Measurements from ENCODE around the gene EPGN. TPM values are rescaled to one million over a fixed set of nuclear protein-coding genes. Genes with fewer than 3 reads are reported as not detected.

EPGN gene
- total and polyA plus RNA-seq, 8 donors, result 0.73 to 1.8 (median 0.87) TPM; not detected in 5

GRCh38 chr4:74361671-74362070 lies 53.4 kb downstream of the EPGN start:
- Histone ChIP-seq H3K27me3 (peaks cover 0 to 23% (median 16%) of the 10 kb centered on the region in 3 donors), H3K9me3 (no peaks in the 10 kb centered on the region), H3K27ac (no peak overlapping the region), H3K4me3 (no peak overlapping the region), H3K4me1 (peaks cover 13 to 22% (median 17%) of the 10 kb centered on the region in 4 donors), H3K36me3 (no peaks in the 10 kb centered on the region)
- intact Hi-C loops (cut with DNase I; ENCODE audit: low total_unique reads), result no loop called here
- 67 to 80% (median 70%) methylated on average over 4 of the region's 4 CpGs for WGBS, 5 donors
- TF ChIP-seq POLR2A (IDR thresholded peaks at IDR 0.05), result no peak
- TF ChIP-seq CTCF (IDR thresholded peaks at IDR 0.05), result no peak
- no peak for DNase-seq

- Histone ChIP-seq H3K9me3 (no peaks in the 10 kb centered on the region), H3K4me1 (peaks cover 13 to 24% (median 17%) of the 10 kb centered on the region in 4 donors), H3K27ac (no peak overlapping the region), H3K27me3 (peaks cover 0 to 23% (median 16%) of the 10 kb centered on the region in 3 donors), H3K36me3 (no peaks in the 10 kb centered on the region), H3K4me3 (no peak overlapping the region)
- 89 to 99% (median 94%) methylated on average over 3 of the region's 3 CpGs for whole genome bisulfite sequencing, 5 donors
- intact Hi-C loops (cut with DNase I; ENCODE audit: low total_unique reads), result no loop called here
- TF ChIP-seq POLR2A (IDR thresholded peaks at IDR 0.05) (no peak), POLR2AphosphoS5 (IDR thresholded peaks at IDR 0.05) (no peak), EP300 (IDR thresholded peaks at IDR 0.05) (no peak), CTCF (IDR thresholded peaks at IDR 0.05) (no peak)
- no peak for DNase-seq
Observed at GRCh38 chr4:74362347-74362746, 54.1 kb downstream of the EPGN start.

- no peaks in the 10 kb centered on the region for H3K9me3 ChIP-seq
- H3K36me3 ChIP-seq, result no peaks in the 10 kb centered on the region
- WGBS, 5 donors, result 49 to 63% (median 56%) methylated on average over 8 of the region's 8 CpGs
- TF ChIP-seq POLR2AphosphoS5 (IDR thresholded peaks at IDR 0.05) (no peak), POLR2A (IDR thresholded peaks at IDR 0.05) (no peak)
- peaks cover 13 to 24% (median 17%) of the 10 kb centered on the region in 4 donors for H3K4me1 ChIP-seq
- peaks cover 0 to 23% (median 16%) of the 10 kb centered on the region in 3 donors for H3K27me3 ChIP-seq
- no peak for DNase-seq
- no peak overlapping the region for H3K4me3 ChIP-seq
- no peak overlapping the region for H3K27ac ChIP-seq
- intact Hi-C loops (cut with DNase I; ENCODE audit: low total_unique reads), result no loop called here
Observed at GRCh38 chr4:74364256-74364651, 56.0 kb downstream of the EPGN start.

- Histone ChIP-seq H3K4me1 (peaks cover 13 to 24% (median 17%) of the 10 kb centered on the region in 4 donors), H3K9me3 (no peaks in the 10 kb centered on the region), H3K36me3 (no peaks in the 10 kb centered on the region), H3K4me3 (peak within 1 kb of the TSS; percentile 28 to 53 (median 46)), H3K27ac (no peak within 1 kb of the TSS), H3K27me3 (peaks cover 0 to 23% (median 16%) of the 10 kb centered on the region in 3 donors)
- peak in 1 of 2 donors; percentile 58 for DNase-seq
- 9 to 13% (median 10%) methylated on average over 29 to 40 of the region's 40 CpGs for WGBS, 5 donors
- TF ChIP-seq CTCF (IDR thresholded peaks at IDR 0.05) (no peak), POLR2A (IDR thresholded peaks at IDR 0.05) (no peak), POLR2AphosphoS5 (IDR thresholded peaks at IDR 0.05) (no peak), EP300 (IDR thresholded peaks at IDR 0.05) (no peak)
- intact Hi-C loops (cut with DNase I; ENCODE audit: low total_unique reads), result no loop called here
Observed at GRCh38 chr4:74364652-74365491, 56.6 kb downstream of the EPGN start, which contains the start of gene EREG. EREG (plus strand) TSS chr4:74365145; CDS start chr4:74365309, 164 bp downstream.

All from stomach (tissue), 9 donors.